SHP77 (cell line): ENCODE results near the gene BBOF1.
A peak's percentile ranks its signal among the peaks of the same experiment; 100 is the strongest.

ENCODE experiments used
- DNase-seq, 2 experiments: peaks; one replicate each; lab custom pipeline; 2025; lab: John Stamatoyannopoulos, UW

Gene BBOF1

DNA sequence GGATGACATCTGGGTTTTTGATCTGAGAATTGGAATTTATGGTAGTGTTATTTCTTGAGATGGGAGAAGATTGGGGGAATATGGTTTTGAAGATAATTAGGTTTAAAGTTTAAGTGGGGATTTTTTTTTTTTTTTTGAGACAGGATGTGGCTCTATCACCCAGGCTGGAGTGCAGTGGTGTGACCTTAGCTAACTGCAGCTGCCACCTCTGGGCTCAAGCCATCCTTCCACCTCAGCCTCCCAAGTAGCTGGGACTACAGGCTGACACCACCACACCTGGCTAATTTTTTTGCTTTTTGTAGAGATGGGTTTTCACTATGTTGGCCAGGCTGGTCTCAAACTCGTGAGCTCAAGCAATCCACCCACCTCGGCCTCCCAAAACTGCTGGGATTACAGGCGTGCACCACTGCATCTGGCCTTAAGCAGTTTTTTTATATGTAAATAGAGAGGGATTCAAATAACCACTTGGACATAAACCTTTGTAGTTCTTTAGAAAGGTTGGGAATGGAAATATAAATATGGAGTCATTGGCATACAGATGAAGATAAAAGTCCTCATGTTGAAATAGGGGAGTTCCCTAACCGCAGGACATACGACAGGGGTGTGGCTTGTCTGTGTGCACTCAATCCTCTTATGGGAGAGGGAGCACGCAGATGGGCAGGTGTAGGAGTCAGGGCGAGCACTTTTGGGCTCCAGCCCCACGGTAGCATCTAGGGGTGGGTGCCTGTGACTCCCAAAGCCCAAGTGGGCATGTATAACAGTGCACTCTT is 70.3 kb downstream of the BBOF1 start:
- no peak for DNase-seq

GRCh38 chr14:74105381-74105780 is 86.2 kb downstream of the BBOF1 start:
- no peak for DNase-seq

DNA sequence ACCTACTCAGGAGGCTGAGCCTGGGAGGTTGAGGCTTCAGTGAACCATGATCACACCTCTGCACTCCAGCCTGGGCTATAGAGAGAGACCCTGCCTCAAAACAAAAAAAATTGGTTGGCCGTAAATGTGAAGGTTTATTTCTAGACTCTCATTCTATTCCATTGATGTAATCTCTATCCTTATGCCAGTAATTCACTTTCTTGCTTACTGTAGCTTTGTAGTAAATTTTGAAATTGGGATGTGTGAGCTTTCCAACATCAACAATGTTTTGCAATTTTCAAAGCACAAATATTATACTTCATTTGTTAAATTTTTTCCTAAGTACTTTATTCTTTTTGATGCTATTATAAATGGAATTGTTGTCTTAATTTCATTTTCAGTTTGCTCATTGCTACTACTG is 90.2 kb downstream of the BBOF1 start:
- DNase-seq, result no peak

- DNase-seq, result peak in 1 of 2 experiments; percentile 37
Measured at GRCh38 chr14:74111395-74112216, 92.5 kb downstream of the BBOF1 start.
